Measurements from ENCODE around the gene CCDC150.

DNA sequence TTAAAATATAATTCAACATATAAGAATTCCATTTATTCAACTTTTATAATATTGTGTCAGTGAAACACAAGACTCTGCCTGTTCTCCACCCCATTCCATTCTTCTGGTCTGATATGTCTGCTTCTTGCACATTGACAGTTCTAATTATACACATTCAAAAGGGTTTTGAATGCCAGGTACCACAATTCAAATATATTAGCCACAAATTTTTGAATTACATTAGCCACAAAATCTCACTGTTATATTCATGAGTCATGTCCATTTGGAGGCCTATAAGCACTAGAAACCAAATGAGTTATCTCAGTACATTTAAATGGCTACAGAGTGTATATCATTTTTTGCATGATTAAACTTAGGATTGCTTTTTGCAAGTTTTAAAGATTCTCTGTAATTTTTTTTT is 72.1 kb downstream of the CCDC150 start:
- TF ChIP-seq, protein P1, sequence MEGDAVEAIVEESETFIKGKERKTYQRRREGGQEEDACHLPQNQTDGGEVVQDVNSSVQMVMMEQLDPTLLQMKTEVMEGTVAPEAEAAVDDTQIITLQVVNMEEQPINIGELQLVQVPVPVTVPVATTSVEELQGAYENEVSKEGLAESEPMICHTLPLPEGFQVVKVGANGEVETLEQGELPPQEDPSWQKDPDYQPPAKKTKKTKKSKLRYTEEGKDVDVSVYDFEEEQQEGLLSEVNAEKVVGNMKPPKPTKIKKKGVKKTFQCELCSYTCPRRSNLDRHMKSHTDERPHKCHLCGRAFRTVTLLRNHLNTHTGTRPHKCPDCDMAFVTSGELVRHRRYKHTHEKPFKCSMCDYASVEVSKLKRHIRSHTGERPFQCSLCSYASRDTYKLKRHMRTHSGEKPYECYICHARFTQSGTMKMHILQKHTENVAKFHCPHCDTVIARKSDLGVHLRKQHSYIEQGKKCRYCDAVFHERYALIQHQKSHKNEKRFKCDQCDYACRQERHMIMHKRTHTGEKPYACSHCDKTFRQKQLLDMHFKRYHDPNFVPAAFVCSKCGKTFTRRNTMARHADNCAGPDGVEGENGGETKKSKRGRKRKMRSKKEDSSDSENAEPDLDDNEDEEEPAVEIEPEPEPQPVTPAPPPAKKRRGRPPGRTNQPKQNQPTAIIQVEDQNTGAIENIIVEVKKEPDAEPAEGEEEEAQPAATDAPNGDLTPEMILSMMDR (IDR thresholded peaks at IDR 0.05) = no peak
- no peak for TF ChIP-seq POLR2A (IDR thresholded peaks at IDR 0.05)
